H9 (cell line): ENCODE results near the gene PTPN11. TPM values are rescaled to one million over a fixed set of nuclear protein-coding genes. Genes with fewer than 3 reads are reported as not detected.

Experiments
- DNase-seq: peaks from one replicate; pipeline ENCODE4 v3.0.0-alpha.2; 2017
- H2AFZ ChIP-seq: one replicate; pipeline ENCODE4 v1.6.1; 2013; ENCODE audit warnings: mild to moderate bottlenecking, low read length, control low read depth, moderate library complexity
- H2AK5ac ChIP-seq: 2 replicates; pipeline ENCODE4 v1.6.1; 2013; ENCODE audit warnings: low read length, control low read depth, mixed read lengths; ENCODE audit not compliant: insufficient read length
- H2BK120ac ChIP-seq: one replicate; pipeline ENCODE4 v1.6.1; 2013; ENCODE audit warnings: low read depth, mild to moderate bottlenecking, low read length, control low read depth, inconsistent platforms; ENCODE audit not compliant: poor library complexity, severe bottlenecking
- H2BK12ac ChIP-seq: 2 replicates; pipeline ENCODE4 v1.6.1; 2013; ENCODE audit warnings: low read length, control low read depth, mixed read lengths, low read depth; ENCODE audit not compliant: insufficient read length
- H2BK15ac ChIP-seq: 2 replicates; pipeline ENCODE4 v1.6.1; 2013; ENCODE audit warnings: low read depth, low read length, control low read depth
- H2BK20ac ChIP-seq: one replicate; pipeline ENCODE4 v1.6.1; 2013; ENCODE audit warnings: low read depth, mild to moderate bottlenecking, low read length, control low read depth, inconsistent platforms; ENCODE audit not compliant: poor library complexity, severe bottlenecking
- H2BK5ac ChIP-seq: 2 replicates; pipeline ENCODE4 v1.6.1; 2013; ENCODE audit warnings: low read length, control low read depth, mixed read lengths; ENCODE audit not compliant: insufficient read length
- H3K14ac ChIP-seq: 2 replicates; pipeline ENCODE4 v1.6.1; 2013; ENCODE audit warnings: low read length, control low read depth; ENCODE audit not compliant: insufficient read depth
- H3K18ac ChIP-seq: 2 replicates; pipeline ENCODE4 v1.6.1; 2013; ENCODE audit warnings: low read depth, mild to moderate bottlenecking, mixed read lengths, low read length, control low read depth; ENCODE audit not compliant: insufficient read length
- H3K23ac ChIP-seq: 2 replicates; pipeline ENCODE4 v1.6.1; 2013; ENCODE audit warnings: low read length, control low read depth, mixed read lengths, low read depth; ENCODE audit not compliant: insufficient read length
- H3K23me2 ChIP-seq: 2 replicates; pipeline ENCODE4 v1.6.1; 2013; ENCODE audit warnings: low read depth, mild to moderate bottlenecking, mixed read lengths, low read length, control low read depth; ENCODE audit not compliant: insufficient read length, poor library complexity, severe bottlenecking
- H3K27ac ChIP-seq: 2 replicates; pipeline ENCODE4 v1.5.1; 2013; ENCODE audit warnings: low read length, control low read depth, mixed read lengths, low read depth; ENCODE audit not compliant: insufficient read length
- H3K27me3 ChIP-seq: 2 replicates; pipeline ENCODE4 v1.6.1; 2013; ENCODE audit warnings: low read length, control low read depth, inconsistent platforms; ENCODE audit not compliant: insufficient read depth
- H3K4ac ChIP-seq: 2 replicates; pipeline ENCODE4 v1.6.1; 2013; ENCODE audit warnings: low read depth, mild to moderate bottlenecking, control low read depth, inconsistent platforms, low read length, moderate library complexity
- H3K4me1 ChIP-seq: 2 replicates; pipeline ENCODE4 v1.6.1; 2013; ENCODE audit warnings: low read length, control low read depth, inconsistent platforms; ENCODE audit not compliant: insufficient read depth
- H3K4me2 ChIP-seq: 2 replicates; pipeline ENCODE4 v1.6.1; 2013; ENCODE audit warnings: low read length, control low read depth, mixed read lengths; ENCODE audit not compliant: insufficient read length, insufficient read depth
- H3K56ac ChIP-seq: 2 replicates; pipeline ENCODE4 v1.6.1; 2013; ENCODE audit warnings: low read depth, mild to moderate bottlenecking, mixed read lengths, low read length, control low read depth; ENCODE audit not compliant: insufficient read length
- H3K79me1 ChIP-seq: 2 replicates; pipeline ENCODE4 v1.6.1; 2013; ENCODE audit warnings: low read depth, mild to moderate bottlenecking, moderate library complexity, low read length, control low read depth, inconsistent platforms; ENCODE audit not compliant: insufficient read depth, poor library complexity, severe bottlenecking
- H3K79me2 ChIP-seq: 2 replicates; pipeline ENCODE4 v1.6.1; 2013; ENCODE audit warnings: low read length, control low read depth, inconsistent platforms; ENCODE audit not compliant: insufficient read depth
- H3K9ac ChIP-seq: 2 replicates; pipeline ENCODE4 v1.6.1; 2013; ENCODE audit warnings: low read length, control low read depth, mixed read lengths; ENCODE audit not compliant: insufficient read length; ENCODE audit errors: extremely low read depth
- H3K9me3 ChIP-seq: one replicate; pipeline ENCODE4 v1.6.1; 2013; ENCODE audit warnings: low read depth, low read length, inconsistent platforms; ENCODE audit not compliant: control insufficient read depth
- H3T11ph ChIP-seq: one replicate; pipeline ENCODE4 v1.6.1; 2013; ENCODE audit warnings: mild to moderate bottlenecking, low read length, control low read depth, inconsistent platforms
- H4K20me1 ChIP-seq: one replicate; pipeline ENCODE4 v1.6.1; 2013; ENCODE audit not compliant: control insufficient read depth, insufficient read length, insufficient read depth
- H4K5ac ChIP-seq: 2 replicates; pipeline ENCODE4 v1.6.1; 2013; ENCODE audit warnings: low read depth, mild to moderate bottlenecking, mixed read lengths, low read length, control low read depth; ENCODE audit not compliant: insufficient read length
- H4K8ac ChIP-seq: replicated peaks from 2 replicates; pipeline ENCODE4 v1.6.1; 2013; ENCODE audit warnings: low read length, control low read depth, mixed read lengths, low read depth; ENCODE audit not compliant: insufficient read length
- H4K91ac ChIP-seq: 2 replicates; pipeline ENCODE4 v1.6.1; 2013; ENCODE audit warnings: low read depth, mild to moderate bottlenecking, moderate library complexity, mixed read lengths, low read length, control low read depth; ENCODE audit not compliant: insufficient read length
- H3K27ac Mint-ChIP-seq, 3 experiments: 2 replicates in 2 of 3; 3 replicates in 1 of 3; pipeline ENCODE4 v1.8.0; 2020 to 2021; ENCODE audit warnings: mixed read lengths in 3 of 3, mild to moderate bottlenecking in 1 of 3, moderate library complexity in 1 of 3
- H3K27me3 Mint-ChIP-seq: 2 replicates; pipeline ENCODE4 v1.8.0; 2021; ENCODE audit warnings: low read depth, mild to moderate bottlenecking, moderate library complexity, mixed read lengths
- H3K36me3 Mint-ChIP-seq, 3 experiments: 2 replicates in 2 of 3; 3 replicates in 1 of 3; pipeline ENCODE4 v1.8.0; 2020 to 2021; ENCODE audit warnings: low read depth in 3 of 3, mixed read lengths in 3 of 3; ENCODE audit not compliant: insufficient read depth in 1 of 3
- H3K4me1 Mint-ChIP-seq, 2 experiments: 2 replicates each; pipeline ENCODE4 v1.8.0; 2020; ENCODE audit warnings: mixed read lengths in 2 of 2
- H3K4me3 Mint-ChIP-seq, 2 experiments: 2 replicates in 1 of 2; 3 replicates in 1 of 2; pipeline ENCODE4 v1.8.0; 2020 to 2021; ENCODE audit warnings: mild to moderate bottlenecking in 2 of 2, mixed read lengths in 2 of 2, moderate library complexity in 1 of 2
- H3K9me3 Mint-ChIP-seq, 2 experiments: 2 replicates in 1 of 2; 3 replicates in 1 of 2; pipeline ENCODE4 v1.8.0; 2020; ENCODE audit warnings: mild to moderate bottlenecking in 2 of 2, mixed read lengths in 2 of 2, moderate library complexity in 1 of 2
- CTCF ChIP-seq: fragments of 200-600 bp; sonication (generic); conservative IDR thresholded peaks from 3 replicates; pipeline ENCODE4 v1.8.0; 2021; ENCODE audit warnings: antibody characterized with exemption, mild to moderate bottlenecking
- WGBS: extraction: QIAGEN DNeasy Blood & Tissue Kit; methylation state at CpG from one replicate; pipeline ENCODE4 v1.1.7; 2013; ENCODE audit warnings: missing lambda C conversion rate, low lambda C conversion rate, mixed read lengths; ENCODE audit not compliant: insufficient read length; ENCODE audit errors: extremely low coverage; 5-methylcytosine and 5-hydroxymethylcytosine counted together
- total RNA-seq: library from RNA; stranded (reverse); gene quantifications from 2 replicates; pipeline ENCODE4 v1.2.1, GENCODE V29; 2021

PTPN11 gene
- total RNA-seq, 1 experiment from 2014 or later, result 112 TPM

GRCh38 chr12:112443916-112444315 is 25.2 kb downstream of the PTPN11 start:
- no peak overlapping the region for H3K4me2 ChIP-seq
- no peak overlapping the region for H2AFZ ChIP-seq
- H2BK20ac ChIP-seq, result no peak overlapping the region
- no peak overlapping the region for H3K27ac ChIP-seq
- WGBS, result no CpG with 5 or more reads among the region's 4 CpGs
- Mint-ChIP-seq H3K27ac (no peak overlapping the region), H3K27me3 (no peaks in the 10 kb centered on the region), H3K36me3 (peaks cover 5 to 25% (median 11%) of the 10 kb centered on the region in 3 experiments; a peak in 5 of 7 replicates), H3K4me3 (no peak overlapping the region), H3K4me1 (no peaks in the 10 kb centered on the region), H3K9me3 (no peaks in the 10 kb centered on the region)
- H4K91ac ChIP-seq, result no peak overlapping the region
- no peak overlapping the region for H4K8ac ChIP-seq
- TF ChIP-seq CTCF, result no peak
- no peak for DNase-seq
- no peak overlapping the region for H2BK15ac ChIP-seq
- H3K9ac ChIP-seq, result no peak overlapping the region
- H3K27me3 ChIP-seq, result no peaks in the 10 kb centered on the region
- H3K23ac ChIP-seq, result no peak overlapping the region
- no peak overlapping the region for H3T11ph ChIP-seq
- no peak overlapping the region for H2BK12ac ChIP-seq
- no peak overlapping the region for H2BK120ac ChIP-seq
- no peaks in the 10 kb centered on the region for H4K20me1 ChIP-seq
- no peaks in the 10 kb centered on the region; the same call in 1 of the 2 replicates for H3K79me2 ChIP-seq
- H3K56ac ChIP-seq, result no peak overlapping the region
- no peak overlapping the region for H2BK5ac ChIP-seq
- H4K5ac ChIP-seq, result no peak overlapping the region
- peaks cover 5% of the 10 kb centered on the region for H3K79me1 ChIP-seq
- H3K18ac ChIP-seq, result no peak overlapping the region
- no peaks in the 10 kb centered on the region for H3K9me3 ChIP-seq
- no peaks in the 10 kb centered on the region for H3K4me1 ChIP-seq
- no peaks in the 10 kb centered on the region for H3K23me2 ChIP-seq
- no peak overlapping the region for H2AK5ac ChIP-seq
- H3K14ac ChIP-seq, result no peak overlapping the region
- H3K4ac ChIP-seq, result no peak overlapping the region
